ENCODE measurements around the gene CD84. TPM values are rescaled to one million over a fixed set of nuclear protein-coding genes. Genes with fewer than 3 reads are reported as not detected.

The CD84 gene
- total RNA-seq, 1 experiment from 2014 or later, result not detected

DNA sequence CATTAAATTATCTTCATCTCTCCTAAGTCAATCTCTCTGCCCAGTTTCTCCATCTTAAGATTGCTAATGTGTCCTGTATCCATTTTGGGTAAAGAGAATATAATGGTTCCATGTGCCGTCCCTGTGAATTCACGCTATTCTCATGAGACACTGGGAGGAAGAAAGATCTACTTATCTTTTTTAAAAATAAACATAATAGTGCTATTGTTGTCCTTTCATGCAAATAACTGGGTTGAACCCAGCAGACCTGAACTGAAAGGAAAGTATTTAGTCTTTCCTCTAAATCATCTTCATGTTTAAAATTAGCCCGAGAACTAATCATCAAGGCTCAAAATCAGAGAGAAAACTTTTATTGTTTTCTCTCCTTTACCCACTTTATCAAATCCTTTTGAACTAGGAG, 45.2 kb upstream of the CD84 start:
- DNase-seq (ENCODE audit: low spot score), result no peak
- TF ChIP-seq EZH2 (IDR thresholded peaks at IDR 0.05; ENCODE audit: borderline replicate concordance, low read depth, low read length, poor library complexity, severe bottlenecking), result no peak
- TF ChIP-seq, protein P1, sequence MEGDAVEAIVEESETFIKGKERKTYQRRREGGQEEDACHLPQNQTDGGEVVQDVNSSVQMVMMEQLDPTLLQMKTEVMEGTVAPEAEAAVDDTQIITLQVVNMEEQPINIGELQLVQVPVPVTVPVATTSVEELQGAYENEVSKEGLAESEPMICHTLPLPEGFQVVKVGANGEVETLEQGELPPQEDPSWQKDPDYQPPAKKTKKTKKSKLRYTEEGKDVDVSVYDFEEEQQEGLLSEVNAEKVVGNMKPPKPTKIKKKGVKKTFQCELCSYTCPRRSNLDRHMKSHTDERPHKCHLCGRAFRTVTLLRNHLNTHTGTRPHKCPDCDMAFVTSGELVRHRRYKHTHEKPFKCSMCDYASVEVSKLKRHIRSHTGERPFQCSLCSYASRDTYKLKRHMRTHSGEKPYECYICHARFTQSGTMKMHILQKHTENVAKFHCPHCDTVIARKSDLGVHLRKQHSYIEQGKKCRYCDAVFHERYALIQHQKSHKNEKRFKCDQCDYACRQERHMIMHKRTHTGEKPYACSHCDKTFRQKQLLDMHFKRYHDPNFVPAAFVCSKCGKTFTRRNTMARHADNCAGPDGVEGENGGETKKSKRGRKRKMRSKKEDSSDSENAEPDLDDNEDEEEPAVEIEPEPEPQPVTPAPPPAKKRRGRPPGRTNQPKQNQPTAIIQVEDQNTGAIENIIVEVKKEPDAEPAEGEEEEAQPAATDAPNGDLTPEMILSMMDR (conservative IDR thresholded peaks at IDR 0.05; ENCODE audit: low read depth, low read length), result no peak
- intact Hi-C loops (cut with micrococcal nuclease; ENCODE audit: unreplicated experiment), result no loop called here
- no peaks in the 10 kb centered on the region for H3K9me3 ChIP-seq (ENCODE audit: low read depth, low read length, poor library complexity, severe bottlenecking)
- ChIA-PET POLR2A (ENCODE audit: low non-redundant PET) (no interaction called here), CTCF (no interaction called here)
- H3K27me3 ChIP-seq (replicated peaks; ENCODE audit: insufficient read depth, low read depth, low read length, poor library complexity), result no peaks in the 10 kb centered on the region
- H3K4me3 ChIP-seq (ENCODE audit: low read depth, low read length, poor library complexity, severe bottlenecking), result no peak overlapping the region
- H3K36me3 ChIP-seq (ENCODE audit: insufficient read depth, low read length, poor library complexity, severe bottlenecking), result no peaks in the 10 kb centered on the region
- no TSS peak for BruUV-seq (replicated peaks)
- H3K27ac ChIP-seq (ENCODE audit: low read depth, low read length, poor library complexity, severe bottlenecking), result no peak overlapping the region
- no peaks in the 10 kb centered on the region for H3K4me1 ChIP-seq (ENCODE audit: insufficient read depth, low read length, poor library complexity, severe bottlenecking)

DNA sequence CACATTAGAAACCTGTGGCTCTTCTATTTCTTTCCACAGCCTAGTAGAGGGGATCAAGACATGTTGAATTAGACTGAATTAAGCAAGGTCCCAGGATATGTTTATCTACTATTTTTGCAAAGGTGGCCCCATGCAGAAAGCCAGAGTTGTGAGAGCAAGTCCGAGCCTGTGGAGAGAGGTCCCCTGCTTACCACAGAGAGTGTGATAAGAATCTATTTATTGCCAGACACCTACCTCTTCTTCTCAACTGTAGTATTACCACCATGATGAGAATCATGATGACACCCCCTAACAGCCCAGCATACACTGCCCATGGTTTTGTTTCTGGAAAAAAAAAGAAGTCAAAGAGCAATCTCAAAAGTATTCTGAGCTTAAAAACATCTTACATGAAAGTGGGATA, 44.6 kb upstream of the CD84 start:
- no peak overlapping the region for H3K4me3 ChIP-seq (ENCODE audit: low read depth, low read length, poor library complexity, severe bottlenecking)

DNA sequence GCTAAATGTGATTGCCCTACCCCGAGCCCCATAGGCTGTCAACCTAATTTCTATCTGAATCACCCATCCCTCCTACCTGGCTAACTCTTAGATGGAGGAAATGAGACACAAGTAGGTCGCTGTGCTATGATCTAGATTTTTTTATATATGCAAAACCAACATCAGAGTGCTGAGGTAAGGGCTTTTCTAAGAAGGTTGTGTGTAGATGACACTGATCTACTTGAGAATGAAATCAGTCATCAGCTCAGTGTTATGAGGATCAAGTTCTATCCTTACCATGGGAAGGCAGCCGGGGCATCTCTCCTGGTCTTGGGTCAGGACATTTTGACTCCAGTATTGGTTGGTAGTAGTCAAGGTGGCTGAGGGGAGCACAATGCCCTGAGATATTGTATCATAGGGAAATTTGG, 43.9 kb upstream of the CD84 start:
- no peaks in the 10 kb centered on the region for H3K27me3 ChIP-seq (replicated peaks; ENCODE audit: insufficient read depth, low read depth, low read length, poor library complexity)
- BruUV-seq (replicated peaks), result no TSS peak
- no peaks in the 10 kb centered on the region for H3K9me3 ChIP-seq (ENCODE audit: low read depth, low read length, poor library complexity, severe bottlenecking)
- H3K4me3 ChIP-seq (ENCODE audit: low read depth, low read length, poor library complexity, severe bottlenecking), result no peak overlapping the region
- H3K4me1 ChIP-seq (ENCODE audit: insufficient read depth, low read length, poor library complexity, severe bottlenecking), result no peaks in the 10 kb centered on the region
- TF ChIP-seq, protein P1 (conservative IDR thresholded peaks at IDR 0.05; ENCODE audit: low read depth, low read length), result no peak
- TF ChIP-seq EZH2 (IDR thresholded peaks at IDR 0.05; ENCODE audit: borderline replicate concordance, low read depth, low read length, poor library complexity, severe bottlenecking), result no peak
- ChIA-PET POLR2A (ENCODE audit: low non-redundant PET) (no interaction called here), CTCF (no interaction called here)
- H3K36me3 ChIP-seq (ENCODE audit: insufficient read depth, low read length, poor library complexity, severe bottlenecking), result no peaks in the 10 kb centered on the region
- no peak overlapping the region for H3K27ac ChIP-seq (ENCODE audit: low read depth, low read length, poor library complexity, severe bottlenecking)
- no peak for DNase-seq (ENCODE audit: low spot score)
- intact Hi-C loops (cut with micrococcal nuclease; ENCODE audit: unreplicated experiment), result no loop called here

More for the DNA sequence above, 44.6 kb upstream of the CD84 start:
- Histone ChIP-seq H3K27ac (ENCODE audit: low read depth, low read length, poor library complexity, severe bottlenecking) (no peak overlapping the region), H3K9me3 (ENCODE audit: low read depth, low read length, poor library complexity, severe bottlenecking) (no peaks in the 10 kb centered on the region), H3K27me3 (replicated peaks; ENCODE audit: insufficient read depth, low read depth, low read length, poor library complexity) (no peaks in the 10 kb centered on the region), H3K36me3 (ENCODE audit: insufficient read depth, low read length, poor library complexity, severe bottlenecking) (no peaks in the 10 kb centered on the region), H3K4me1 (ENCODE audit: insufficient read depth, low read length, poor library complexity, severe bottlenecking) (no peaks in the 10 kb centered on the region)
- no peak for TF ChIP-seq EZH2 (IDR thresholded peaks at IDR 0.05; ENCODE audit: borderline replicate concordance, low read depth, low read length, poor library complexity, severe bottlenecking)
- no peak for DNase-seq (ENCODE audit: low spot score)
- no TSS peak for BruUV-seq (replicated peaks)
- ChIA-PET CTCF (no interaction called here), POLR2A (ENCODE audit: low non-redundant PET) (no interaction called here)
- intact Hi-C loops (cut with micrococcal nuclease; ENCODE audit: unreplicated experiment), result no loop called here

DNA sequence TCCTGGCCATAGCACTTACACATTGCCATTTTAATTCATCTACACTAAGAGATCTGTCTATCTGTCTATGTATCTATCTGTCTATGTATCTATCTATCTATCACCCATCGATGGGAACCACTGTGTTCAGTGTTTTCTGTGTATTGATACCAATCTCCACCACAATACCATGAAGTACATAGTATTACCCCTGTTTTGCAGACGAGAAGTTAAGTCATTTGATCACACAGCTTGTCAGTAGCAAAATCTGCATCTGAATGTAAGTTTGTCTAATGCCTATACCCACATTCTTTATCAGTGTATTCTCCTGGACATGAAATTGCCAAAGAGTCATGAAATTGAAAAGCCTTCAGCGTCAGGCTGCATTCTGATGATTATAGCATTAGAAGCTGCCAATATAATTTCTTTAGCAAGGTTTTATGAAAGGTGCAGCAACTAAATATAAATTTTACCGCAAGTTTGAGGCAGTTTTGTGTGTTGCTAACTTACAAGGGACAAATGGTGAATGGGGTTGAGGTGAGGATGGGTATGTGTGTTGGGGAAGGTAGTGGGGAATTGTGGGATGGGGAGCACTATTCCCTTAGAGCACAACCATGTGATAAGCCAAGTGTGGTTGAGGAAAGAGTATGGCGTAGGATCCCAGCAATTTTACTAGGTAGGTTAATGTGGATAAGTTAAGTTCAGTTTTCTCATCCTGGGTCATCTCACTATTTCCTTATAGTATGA, 43.4 kb upstream of the CD84 start:
- TF ChIP-seq, protein P1 (conservative IDR thresholded peaks at IDR 0.05; ENCODE audit: low read depth, low read length), result no peak
- TF ChIP-seq EZH2 (IDR thresholded peaks at IDR 0.05; ENCODE audit: borderline replicate concordance, low read depth, low read length, poor library complexity, severe bottlenecking), result no peak
- BruUV-seq (replicated peaks), result no TSS peak
- Histone ChIP-seq H3K27ac (ENCODE audit: low read depth, low read length, poor library complexity, severe bottlenecking) (no peak overlapping the region), H3K9me3 (ENCODE audit: low read depth, low read length, poor library complexity, severe bottlenecking) (no peaks in the 10 kb centered on the region), H3K4me1 (ENCODE audit: insufficient read depth, low read length, poor library complexity, severe bottlenecking) (no peaks in the 10 kb centered on the region), H3K4me3 (ENCODE audit: low read depth, low read length, poor library complexity, severe bottlenecking) (no peak overlapping the region), H3K36me3 (ENCODE audit: insufficient read depth, low read length, poor library complexity, severe bottlenecking) (no peaks in the 10 kb centered on the region), H3K27me3 (replicated peaks; ENCODE audit: insufficient read depth, low read depth, low read length, poor library complexity) (no peaks in the 10 kb centered on the region)
- ChIA-PET POLR2A (ENCODE audit: low non-redundant PET) (no interaction called here), CTCF (no interaction called here)
- intact Hi-C loops (cut with micrococcal nuclease; ENCODE audit: unreplicated experiment), result no loop called here
- no peak for DNase-seq (ENCODE audit: low spot score)
